ENCODE results near the gene ELK4. TPM values are rescaled to one million over a fixed set of nuclear protein-coding genes. Genes with fewer than 3 reads are reported as not detected.
A peak's percentile ranks its signal among the peaks of the same experiment; 100 is the strongest.

The ELK4 gene
- polyA plus RNA-seq, 1 of the 3 experiments (the other 2 are of a cell fraction) = 2.6 TPM

GRCh38 chr1:205672395-205672889, 40.6 kb upstream of the ELK4 start (continued):
- TF ChIP-seq RXRA (IDR thresholded peaks at IDR 0.05; ENCODE audit: borderline replicate concordance, low read depth) (no peak), MEF2A (IDR thresholded peaks at IDR 0.05; ENCODE audit: borderline replicate concordance, low read depth) (no peak), FOXJ3 (CRISPR knock-in tag; IDR thresholded peaks at IDR 0.05) (no peak), SIN3A (IDR thresholded peaks at IDR 0.05; ENCODE audit: borderline replicate concordance, low read depth, low read length) (no peak)

DNA sequence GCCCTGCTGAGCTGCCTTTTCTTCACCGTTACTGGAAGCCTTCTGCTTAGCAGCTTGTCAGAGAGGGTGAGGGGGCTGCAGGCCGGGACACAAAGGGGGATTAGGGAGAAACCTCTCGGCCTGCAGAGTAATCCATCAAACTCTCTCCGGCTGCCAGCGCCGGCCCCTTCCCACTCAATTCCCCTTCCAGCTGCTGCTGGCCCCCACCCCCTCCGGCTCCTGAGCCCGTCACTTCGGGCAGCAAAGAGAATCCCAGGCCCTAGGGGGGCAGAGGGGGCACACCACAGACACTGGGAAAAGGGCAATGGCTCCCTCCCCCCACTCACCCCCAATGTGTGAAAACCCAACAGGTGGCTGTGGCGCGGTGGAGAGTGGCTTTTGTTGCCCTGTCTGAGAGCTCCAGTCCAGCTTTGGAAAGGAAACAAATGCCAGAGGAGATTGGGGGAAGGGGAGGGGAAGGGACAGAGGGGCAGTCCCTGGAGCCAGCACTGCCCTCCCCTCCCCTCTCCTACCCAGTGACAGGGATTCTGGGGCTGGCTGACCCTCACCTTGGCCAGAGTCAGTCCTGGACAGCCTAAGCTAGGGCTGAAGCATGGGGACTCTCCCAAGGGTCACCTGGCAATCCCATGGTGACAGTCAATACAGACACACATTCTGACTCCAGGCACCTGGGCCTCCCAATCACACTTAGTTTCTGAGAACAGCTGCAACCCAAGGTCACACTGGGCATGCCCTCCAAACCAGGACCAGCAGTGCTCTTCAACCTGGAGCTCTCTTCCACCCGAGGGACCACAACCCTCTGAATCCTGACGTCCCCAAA, 39.0 kb upstream of the ELK4 start:
- Histone ChIP-seq H3K27me3 (ENCODE audit: insufficient read depth) (no peaks in the 10 kb centered on the region), H2AFZ (ENCODE audit: low read depth) (no peak overlapping the region), H3K9me2 (no peaks in the 10 kb centered on the region), H3K79me2 (ENCODE audit: insufficient read depth) (peaks cover 11% of the 10 kb centered on the region), H3K4me2 (no peak overlapping the region), H3K4me3 (ENCODE audit: low read depth in 2 of 2, low read length in 1 of 2) (no peak overlapping the region), H3K9ac (no peak overlapping the region), H4K20me1 (ENCODE audit: insufficient read depth) (no peaks in the 10 kb centered on the region), H3F3A (replicated peaks; ENCODE audit: insufficient read depth) (no peaks in the 10 kb centered on the region), H3K27ac (ENCODE audit: low read depth in 2 of 2, low read length in 1 of 2) (no peak overlapping the region), H3K36me3 (replicated peaks in 1 of 2; ENCODE audit: control insufficient read depth in 1 of 2, insufficient read depth in 2 of 2, low read length in 1 of 2) (no peaks in the 10 kb centered on the region), H3K9me3 (no peaks in the 10 kb centered on the region), H3K4me1 (ENCODE audit: control insufficient read depth in 1 of 2, insufficient read depth in 2 of 2, low read depth in 1 of 2, low read length in 1 of 2) (peaks cover 0 to 2% of the 10 kb centered on the region in 2 experiments; a peak in 1 of 4 replicates)
- 93% methylated on average over 8 of the region's 13 CpGs for WGBS (ENCODE audit: low lambda C conversion rate)
- no peak for TF ChIP-seq GATA2 (CRISPR knock-in tag; IDR thresholded peaks at IDR 0.05)
- TF ChIP-seq RAD21 (IDR thresholded peaks at IDR 0.05; ENCODE audit: low read length) = no peak
- TF ChIP-seq, protein P1, sequence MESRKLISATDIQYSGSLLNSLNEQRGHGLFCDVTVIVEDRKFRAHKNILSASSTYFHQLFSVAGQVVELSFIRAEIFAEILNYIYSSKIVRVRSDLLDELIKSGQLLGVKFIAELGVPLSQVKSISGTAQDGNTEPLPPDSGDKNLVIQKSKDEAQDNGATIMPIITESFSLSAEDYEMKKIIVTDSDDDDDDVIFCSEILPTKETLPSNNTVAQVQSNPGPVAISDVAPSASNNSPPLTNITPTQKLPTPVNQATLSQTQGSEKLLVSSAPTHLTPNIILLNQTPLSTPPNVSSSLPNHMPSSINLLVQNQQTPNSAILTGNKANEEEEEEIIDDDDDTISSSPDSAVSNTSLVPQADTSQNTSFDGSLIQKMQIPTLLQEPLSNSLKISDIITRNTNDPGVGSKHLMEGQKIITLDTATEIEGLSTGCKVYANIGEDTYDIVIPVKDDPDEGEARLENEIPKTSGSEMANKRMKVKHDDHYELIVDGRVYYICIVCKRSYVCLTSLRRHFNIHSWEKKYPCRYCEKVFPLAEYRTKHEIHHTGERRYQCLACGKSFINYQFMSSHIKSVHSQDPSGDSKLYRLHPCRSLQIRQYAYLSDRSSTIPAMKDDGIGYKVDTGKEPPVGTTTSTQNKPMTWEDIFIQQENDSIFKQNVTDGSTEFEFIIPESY (IDR thresholded peaks at IDR 0.05; ENCODE audit: borderline replicate concordance, low read depth) = no peak
- no peak for TF ChIP-seq FOXJ3 (CRISPR knock-in tag; IDR thresholded peaks at IDR 0.05)
- TF ChIP-seq USF1 (IDR thresholded peaks at IDR 0.05; ENCODE audit: borderline replicate concordance, low read depth) = no peak
- TF ChIP-seq TAF1 (IDR thresholded peaks at IDR 0.05; ENCODE audit: borderline replicate concordance, low read depth, low read length) = no peak
- no peak for TF ChIP-seq GABPA (IDR thresholded peaks at IDR 0.05; ENCODE audit: low read depth)
- no peak for TF ChIP-seq NRF1 (IDR thresholded peaks at IDR 0.05; ENCODE audit: low read depth, low read length)
- TF ChIP-seq JUND (IDR thresholded peaks at IDR 0.05) = no peak
- CTCF ChIA-PET = interaction anchor here (1.7 to 18.5 kb wide), 4 partner anchors 11 to 183 kb away, joined by 5 to 214 read pairs (median 8); no protein-coding TSS in a partner anchor
- POLR2A ChIA-PET = no interaction called here
- peak; percentile 20 for DNase-seq

- no peaks in the 10 kb centered on the region for H3F3A ChIP-seq (replicated peaks; ENCODE audit: insufficient read depth)
- H3K27me3 ChIP-seq (ENCODE audit: insufficient read depth) = no peaks in the 10 kb centered on the region
- DNase-seq = peak; percentile 15
- POLR2A ChIA-PET = no interaction called here
- no peaks in the 10 kb centered on the region for H4K20me1 ChIP-seq (ENCODE audit: insufficient read depth)
- H3K4me3 ChIP-seq (ENCODE audit: low read depth in 2 of 2, low read length in 1 of 2) = no peak overlapping the region
- peaks cover 0 to 6% of the 10 kb centered on the region in 2 experiments; a peak in 1 of 4 replicates for H3K4me1 ChIP-seq (ENCODE audit: control insufficient read depth in 1 of 2, insufficient read depth in 2 of 2, low read depth in 1 of 2, low read length in 1 of 2)
- CTCF ChIA-PET = interaction anchor here (1.7 to 18.5 kb wide), 4 partner anchors 10 to 182 kb away, joined by 5 to 214 read pairs (median 8); no protein-coding TSS in a partner anchor
- no peak overlapping the region for H3K9ac ChIP-seq
- no peak overlapping the region for H2AFZ ChIP-seq (ENCODE audit: low read depth)
- H3K27ac ChIP-seq (ENCODE audit: low read depth in 2 of 2, low read length in 1 of 2) = no peak overlapping the region
- no peaks in the 10 kb centered on the region for H3K9me3 ChIP-seq
- no peaks in the 10 kb centered on the region for H3K36me3 ChIP-seq (replicated peaks in 1 of 2; ENCODE audit: control insufficient read depth in 1 of 2, insufficient read depth in 2 of 2, low read length in 1 of 2)
- no peak overlapping the region for H3K4me2 ChIP-seq
- WGBS (ENCODE audit: low lambda C conversion rate) = 90% methylated on average over 3 of the region's 5 CpGs
- H3K9me2 ChIP-seq = no peaks in the 10 kb centered on the region
- H3K79me2 ChIP-seq (ENCODE audit: insufficient read depth) = peaks cover 11% of the 10 kb centered on the region
- TF ChIP-seq YY1 (IDR thresholded peaks at IDR 0.05; ENCODE audit: low read depth) (no peak), EZH2phosphoT487 (IDR thresholded peaks at IDR 0.05; ENCODE audit: borderline replicate concordance, low read depth) (no peak), PBX3 (IDR thresholded peaks at IDR 0.05) (no peak), MXI1 (IDR thresholded peaks at IDR 0.05; ENCODE audit: low read depth, low read length) (no peak), EP300 (IDR thresholded peaks at IDR 0.05; ENCODE audit: borderline replicate concordance in 1 of 2, low read depth in 1 of 2, low read length in 1 of 2) (no peak)
- TF ChIP-seq, protein P2, sequence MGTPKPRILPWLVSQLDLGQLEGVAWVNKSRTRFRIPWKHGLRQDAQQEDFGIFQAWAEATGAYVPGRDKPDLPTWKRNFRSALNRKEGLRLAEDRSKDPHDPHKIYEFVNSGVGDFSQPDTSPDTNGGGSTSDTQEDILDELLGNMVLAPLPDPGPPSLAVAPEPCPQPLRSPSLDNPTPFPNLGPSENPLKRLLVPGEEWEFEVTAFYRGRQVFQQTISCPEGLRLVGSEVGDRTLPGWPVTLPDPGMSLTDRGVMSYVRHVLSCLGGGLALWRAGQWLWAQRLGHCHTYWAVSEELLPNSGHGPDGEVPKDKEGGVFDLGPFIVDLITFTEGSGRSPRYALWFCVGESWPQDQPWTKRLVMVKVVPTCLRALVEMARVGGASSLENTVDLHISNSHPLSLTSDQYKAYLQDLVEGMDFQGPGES (IDR thresholded peaks at IDR 0.05; ENCODE audit: low read depth, low read length) = no peak
Measured at GRCh38 chr1:205670150-205670446, 38.3 kb upstream of the ELK4 start.

Measured in SK-N-SH (cell line).